A549 (cell line): Measurements from ENCODE around the gene TPBGL. TPM values are rescaled to one million over a fixed set of nuclear protein-coding genes. Genes with fewer than 3 reads are reported as not detected.

Experiments
- ATAC-seq, 2 experiments: fragments of 200-7000 bp in 1 of 2; fragments of >200 bp in 1 of 2; cut with Nextera tagmentation in 1 of 2; cut with Tn5 transposase in 1 of 2; 3 replicates each; pipeline versions ENCODE4 v1.8.0 to v1.9.1; 2018 to 2020; ENCODE audit warnings: mild to moderate bottlenecking in 1 of 2, moderate library complexity in 1 of 2
- CTCF ChIA-PET: fragments of 300-600 bp; sonication (Branson Sonifier 250); formaldehyde crosslinking; extraction: SDS; loops from one replicate; lab custom pipeline; 2021; ENCODE audit warnings: antibody characterized with exemption, inconsistent platforms; lab: Yijun Ruan, JAX
- POLR2A ChIA-PET: fragments of 350-600 bp; formaldehyde crosslinking; extraction: SDS; loops from one replicate; lab custom pipeline; 2021; ENCODE audit warnings: antibody characterized with exemption, inconsistent platforms; lab: Yijun Ruan, JAX
- DNase-seq, 2 experiments: peaks; one replicate each; pipeline versions ENCODE4 v3.0.0 to v3.0.0-alpha.2; 2011 to 2016; ENCODE audit warnings: low read depth in 1 of 2, low spot score in 1 of 2
- FAIRE-seq: peaks from 2 replicates; lab custom pipeline; 2011; peaks lifted over from hg19 to GRCh38; lab: Jason Lieb, UNC
- H3K27ac ChIP-seq, 2 experiments: fragments of >200 bp; sonication (Bioruptor Twin); formaldehyde crosslinking; 3 replicates each; pipeline ENCODE4 v1.5.1; 2016 to 2017
- H3K4me1 ChIP-seq: fragments of >200 bp; sonication (Bioruptor Twin); formaldehyde crosslinking; 3 replicates; pipeline ENCODE4 v1.6.1; 2016
- H3K4me2 ChIP-seq: fragments of >200 bp; sonication (Bioruptor Twin); formaldehyde crosslinking; 3 replicates; pipeline ENCODE4 v1.6.1; 2016
- H3K4me3 ChIP-seq: fragments of >200 bp; sonication (Bioruptor Twin); formaldehyde crosslinking; 3 replicates; pipeline ENCODE4 v1.5.1; 2016
- H3K9me3 ChIP-seq: fragments of >200 bp; sonication (Bioruptor Twin); formaldehyde crosslinking; 3 replicates; pipeline ENCODE4 v1.6.1; 2016
- CBX8 ChIP-seq: fragments of 200-600 bp; sonication (generic); IDR thresholded peaks from 2 replicates; pipeline ENCODE4 v1.6.1; 2016
- CHD4 ChIP-seq: fragments of 200-600 bp; sonication (generic); IDR thresholded peaks from 2 replicates; pipeline ENCODE4 v1.6.1; 2016; ENCODE audit warnings: antibody characterized with exemption, mild to moderate bottlenecking, borderline replicate concordance
- E2F6 ChIP-seq: IDR thresholded peaks from 2 replicates; pipeline ENCODE4 v1.6.1; 2012; ENCODE audit warnings: low read depth, borderline replicate concordance
- EHF ChIP-seq: fragments of 250-450 bp; sonication (Bioruptor Pico); IDR thresholded peaks from 2 replicates; pipeline ENCODE4 v1.5.0; 2020; ENCODE audit warnings: mild to moderate bottlenecking
- EHMT2 ChIP-seq: fragments of 200-600 bp; sonication (generic); IDR thresholded peaks from 2 replicates; pipeline ENCODE4 v1.6.1; 2016; ENCODE audit warnings: antibody characterized with exemption, low read depth, mild to moderate bottlenecking, moderate library complexity
- ESRRA ChIP-seq: fragments of 150-350 bp; IDR thresholded peaks from 2 replicates; pipeline ENCODE4 v1.6.1; 2014; ENCODE audit warnings: mild to moderate bottlenecking, low read length, borderline replicate concordance
- FOSB ChIP-seq: fragments of 250-450 bp; sonication (Bioruptor Pico); IDR thresholded peaks from 2 replicates; pipeline ENCODE4 v1.5.0; 2020; ENCODE audit warnings: mild to moderate bottlenecking, moderate library complexity
- FOSL2 ChIP-seq, 2 experiments: fragments of 450-650 bp in 1 of 2; fragments of >200 bp in 1 of 2; sonication (Bioruptor Twin) in 1 of 2; formaldehyde crosslinking; IDR thresholded peaks; 2 replicates each; pipeline versions ENCODE4 v1.5.0 to v1.6.1; 2016 to 2020; ENCODE audit warnings: mild to moderate bottlenecking in 1 of 2, moderate library complexity in 1 of 2
- HOXA7 ChIP-seq: fragments of 250-450 bp; sonication (Bioruptor Pico); IDR thresholded peaks from 2 replicates; pipeline ENCODE4 v1.5.0; 2020; ENCODE audit warnings: mild to moderate bottlenecking, moderate library complexity
- HOXB13 ChIP-seq: fragments of 250-450 bp; sonication (Bioruptor Pico); IDR thresholded peaks from 2 replicates; pipeline ENCODE4 v1.5.0; 2020; ENCODE audit warnings: low read depth, mild to moderate bottlenecking, moderate library complexity
- KDM5A ChIP-seq: fragments of 200-600 bp; sonication (generic); IDR thresholded peaks from 2 replicates; pipeline ENCODE4 v1.6.1; 2016; ENCODE audit warnings: antibody characterized with exemption, mild to moderate bottlenecking
- NPAS2 ChIP-seq: fragments of 250-450 bp; sonication (Bioruptor Pico); IDR thresholded peaks from 2 replicates; pipeline ENCODE4 v1.8.0; 2022; ENCODE audit warnings: mild to moderate bottlenecking, moderate library complexity, borderline replicate concordance
- NR3C1 ChIP-seq: fragments of >200 bp; sonication (Bioruptor Twin); formaldehyde crosslinking; IDR thresholded peaks from 3 replicates; pipeline ENCODE4 v1.6.1; 2017
- PHF8 ChIP-seq: fragments of 200-600 bp; sonication (generic); IDR thresholded peaks from 2 replicates; pipeline ENCODE4 v1.6.1; 2016; ENCODE audit warnings: low read depth, mild to moderate bottlenecking, antibody characterized with exemption, moderate library complexity, borderline replicate concordance
- POLR2AphosphoS2 ChIP-seq: conservative IDR thresholded peaks from 2 replicates; pipeline ENCODE4 v1.6.1; 2012; ENCODE audit warnings: low read length, improper control_type of control experiment, inconsistent platforms
- RCOR1 ChIP-seq: fragments of 150-350 bp; IDR thresholded peaks from 2 replicates; pipeline ENCODE4 v1.6.1; 2014; ENCODE audit warnings: antibody characterized with exemption, low read length, low read depth
- REST ChIP-seq: fragments of 200-600 bp; sonication (generic); IDR thresholded peaks from 2 replicates; pipeline ENCODE4 v1.6.1; 2016; ENCODE audit warnings: antibody characterized with exemption, mild to moderate bottlenecking, moderate library complexity
- RFX5 ChIP-seq: fragments of 450-650 bp; IDR thresholded peaks from 2 replicates; pipeline ENCODE4 v1.7.1; 2014; ENCODE audit warnings: antibody characterized with exemption, mild to moderate bottlenecking, moderate library complexity
- RNF2 ChIP-seq: fragments of 200-600 bp; sonication (generic); IDR thresholded peaks from 2 replicates; pipeline ENCODE4 v1.6.1; 2016; ENCODE audit warnings: low read depth, mild to moderate bottlenecking, antibody characterized with exemption, moderate library complexity, borderline replicate concordance
- SMC3 ChIP-seq: fragments of >200 bp; sonication (Bioruptor Twin); formaldehyde crosslinking; IDR thresholded peaks from 3 replicates; pipeline ENCODE4 v1.6.1; 2018; ENCODE audit warnings: inconsistent platforms
- SREBF2 ChIP-seq: fragments of 450-650 bp; IDR thresholded peaks from 2 replicates; pipeline ENCODE4 v1.6.1; 2014; ENCODE audit warnings: mild to moderate bottlenecking, moderate library complexity
- TP53 ChIP-seq: fragments of 250-450 bp; sonication (Bioruptor Pico); IDR thresholded peaks from 2 replicates; pipeline ENCODE4 v1.5.0; 2021; ENCODE audit warnings: mild to moderate bottlenecking, moderate library complexity
- ZC3H11A ChIP-seq: fragments of 450-650 bp; IDR thresholded peaks from 2 replicates; pipeline ENCODE4 v1.6.1; 2014; ENCODE audit warnings: antibody characterized with exemption, mild to moderate bottlenecking
- ZFP36 ChIP-seq: fragments of 450-650 bp; IDR thresholded peaks from 2 replicates; pipeline ENCODE4 v1.6.1; 2014; ENCODE audit warnings: borderline replicate concordance; ENCODE audit not compliant: partially characterized antibody
- ZNF302 ChIP-seq: fragments of 250-450 bp; sonication (Bioruptor Pico); IDR thresholded peaks from 2 replicates; pipeline ENCODE4 v1.9.0; 2021; ENCODE audit warnings: inconsistent platforms, mild to moderate bottlenecking, moderate library complexity
- WGBS: methylation state at CpG from one replicate; pipeline ENCODE4 v1.1.6; 2017; ENCODE audit errors: missing lambda C conversion rate; 5-methylcytosine and 5-hydroxymethylcytosine counted together
- polyA plus RNA-seq, 4 experiments: library from polyadenylated mRNA; depleted of rRNA in 3 of 4; stranded (reverse); fragments of >200 nt; fragmentation: RNase III in 1 of 4; extraction: RNeasy Plus Mini Kit Qiagen cat#74134 plus additional on column Dnase treatment in 1 of 4; gene quantifications; 2 replicates in 3 of 4; 3 replicates in 1 of 4; pipeline ENCODE4 v1.2.3, GENCODE V29; 2011 to 2017
- TF ChIP-seq, protein P1 (sequence below): IDR thresholded peaks from 2 replicates; pipeline ENCODE4 v1.6.1; 2012
- TF ChIP-seq, protein P2 (sequence below): IDR thresholded peaks from 2 replicates; pipeline ENCODE4 v1.6.1; 2012
- TF ChIP-seq, protein P3 (sequence below): fragments of 250-450 bp; sonication (Bioruptor Pico); IDR thresholded peaks from 2 replicates; pipeline ENCODE4 v1.5.0; 2021; ENCODE audit warnings: mild to moderate bottlenecking, moderate library complexity, borderline replicate concordance
- TF ChIP-seq, protein P4 (sequence below): fragments of 150-350 bp; IDR thresholded peaks from 2 replicates; pipeline ENCODE4 v1.6.1; 2014; ENCODE audit warnings: low read depth, mild to moderate bottlenecking, low read length

The TPBGL gene
- polyA plus RNA-seq, 2 of the 4 experiments (the other 2 are of a cell fraction), result 0.03 to 0.12 TPM

GRCh38 chr11:75199412-75199955, 41.1 kb upstream of the TPBGL start:
- no peak for FAIRE-seq

GRCh38 chr11:75200051-75200450, 40.5 kb upstream of the TPBGL start:
- FAIRE-seq (no peak), ATAC-seq (no peak), DNase-seq (no peak)
- Histone ChIP-seq H3K4me3 (no peak overlapping the region), H3K4me1 (peaks cover 16% of the 10 kb centered on the region; the same call in 2 of the 3 replicates), H3K4me2 (no peak overlapping the region), H3K27ac (no peak overlapping the region), H3K9me3 (no peaks in the 10 kb centered on the region)
- CTCF ChIA-PET, result interaction anchor here (1.4 to 19.0 kb wide), 5 partner anchors 42 to 177 kb away, joined by 3 to 291 read pairs (median 46); partner anchors contain the start of genes SLCO2B1 and TPBGL
- WGBS, result 77% methylated on average over 9 of the region's 10 CpGs
- TF ChIP-seq HOXA7 (CRISPR knock-in tag) (no peak), EHMT2 (no peak), CBX8 (no peak), REST (no peak), ZC3H11A (no peak), ZFP36 (no peak), SREBF2 (no peak), KDM5A (no peak), TP53 (CRISPR knock-in tag) (no peak), RNF2 (no peak), RFX5 (no peak), PHF8 (no peak), RCOR1 (no peak), EHF (CRISPR knock-in tag) (no peak), E2F6 (no peak), NPAS2 (CRISPR knock-in tag) (no peak)
- TF ChIP-seq, protein P1, sequence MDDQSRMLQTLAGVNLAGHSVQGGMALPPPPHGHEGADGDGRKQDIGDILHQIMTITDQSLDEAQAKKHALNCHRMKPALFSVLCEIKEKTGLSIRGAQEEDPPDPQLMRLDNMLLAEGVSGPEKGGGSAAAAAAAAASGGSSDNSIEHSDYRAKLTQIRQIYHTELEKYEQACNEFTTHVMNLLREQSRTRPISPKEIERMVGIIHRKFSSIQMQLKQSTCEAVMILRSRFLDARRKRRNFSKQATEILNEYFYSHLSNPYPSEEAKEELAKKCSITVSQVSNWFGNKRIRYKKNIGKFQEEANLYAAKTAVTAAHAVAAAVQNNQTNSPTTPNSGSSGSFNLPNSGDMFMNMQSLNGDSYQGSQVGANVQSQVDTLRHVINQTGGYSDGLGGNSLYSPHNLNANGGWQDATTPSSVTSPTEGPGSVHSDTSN, result no peak
- POLR2A ChIA-PET, result no interaction called here

More at GRCh38 chr11:75199412-75199955, 41.1 kb upstream of the TPBGL start:
- DNase-seq, result no peak
- H3K4me3 ChIP-seq, result no peak overlapping the region
- WGBS, result 47% methylated on average over 5 of the region's 5 CpGs
- no peak for TF ChIP-seq PHF8
- TF ChIP-seq FOSB (CRISPR knock-in tag), result no peak
- no peak for TF ChIP-seq CHD4
- TF ChIP-seq, protein P2, sequence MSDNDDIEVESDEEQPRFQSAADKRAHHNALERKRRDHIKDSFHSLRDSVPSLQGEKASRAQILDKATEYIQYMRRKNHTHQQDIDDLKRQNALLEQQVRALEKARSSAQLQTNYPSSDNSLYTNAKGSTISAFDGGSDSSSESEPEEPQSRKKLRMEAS, result no peak
- no peak for TF ChIP-seq ZNF302
- TF ChIP-seq, protein P3, sequence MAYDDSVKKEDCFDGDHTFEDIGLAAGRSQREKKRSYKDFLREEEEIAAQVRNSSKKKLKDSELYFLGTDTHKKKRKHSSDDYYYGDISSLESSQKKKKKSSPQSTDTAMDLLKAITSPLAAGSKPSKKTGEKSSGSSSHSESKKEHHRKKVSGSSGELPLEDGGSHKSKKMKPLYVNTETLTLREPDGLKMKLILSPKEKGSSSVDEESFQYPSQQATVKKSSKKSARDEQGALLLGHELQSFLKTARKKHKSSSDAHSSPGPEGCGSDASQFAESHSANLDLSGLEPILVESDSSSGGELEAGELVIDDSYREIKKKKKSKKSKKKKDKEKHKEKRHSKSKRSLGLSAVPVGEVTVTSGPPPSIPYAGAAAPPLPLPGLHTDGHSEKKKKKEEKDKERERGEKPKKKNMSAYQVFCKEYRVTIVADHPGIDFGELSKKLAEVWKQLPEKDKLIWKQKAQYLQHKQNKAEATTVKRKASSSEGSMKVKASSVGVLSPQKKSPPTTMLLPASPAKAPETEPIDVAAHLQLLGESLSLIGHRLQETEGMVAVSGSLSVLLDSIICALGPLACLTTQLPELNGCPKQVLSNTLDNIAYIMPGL (CRISPR knock-in tag), result no peak
- TF ChIP-seq, protein P1, result no peak
- no peak for TF ChIP-seq POLR2AphosphoS2
- TF ChIP-seq, protein P4, sequence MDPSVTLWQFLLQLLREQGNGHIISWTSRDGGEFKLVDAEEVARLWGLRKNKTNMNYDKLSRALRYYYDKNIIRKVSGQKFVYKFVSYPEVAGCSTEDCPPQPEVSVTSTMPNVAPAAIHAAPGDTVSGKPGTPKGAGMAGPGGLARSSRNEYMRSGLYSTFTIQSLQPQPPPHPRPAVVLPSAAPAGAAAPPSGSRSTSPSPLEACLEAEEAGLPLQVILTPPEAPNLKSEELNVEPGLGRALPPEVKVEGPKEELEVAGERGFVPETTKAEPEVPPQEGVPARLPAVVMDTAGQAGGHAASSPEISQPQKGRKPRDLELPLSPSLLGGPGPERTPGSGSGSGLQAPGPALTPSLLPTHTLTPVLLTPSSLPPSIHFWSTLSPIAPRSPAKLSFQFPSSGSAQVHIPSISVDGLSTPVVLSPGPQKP, result no peak
- no peak for TF ChIP-seq SREBF2
- TF ChIP-seq ZC3H11A, result no peak
- TF ChIP-seq NR3C1, result no peak
- TF ChIP-seq ESRRA, result no peak
- no peak for TF ChIP-seq SMC3
- TF ChIP-seq HOXB13 (CRISPR knock-in tag), result no peak
- no peak for TF ChIP-seq FOSL2 (IDR thresholded peaks at IDR 0.05)
- no peak for TF ChIP-seq FOSL2 (CRISPR knock-in tag; IDR thresholded peaks at IDR 0.05)
- no peak for TF ChIP-seq RFX5
- POLR2A ChIA-PET, result no interaction called here
- H3K27ac ChIP-seq, result no peak overlapping the region
- H3K9me3 ChIP-seq, result no peaks in the 10 kb centered on the region
- ATAC-seq, result no peak
- H3K4me2 ChIP-seq, result no peak overlapping the region
- CTCF ChIA-PET, result interaction anchor here (1.4 to 19.0 kb wide), 5 partner anchors 42 to 81 kb away, joined by 3 to 291 read pairs (median 4); partner anchors contain the start of genes SLCO2B1 and TPBGL
- peaks cover 19% of the 10 kb centered on the region; the same call in 2 of the 3 replicates for H3K4me1 ChIP-seq
